Gastrocnemius medialis (tissue), 4 donors: ENCODE measurements around the gene SYT13. TPM values are rescaled to one million over a fixed set of nuclear protein-coding genes. Genes with fewer than 3 reads are reported as not detected.

Experiments used
- ATAC-seq, 2 donors: fragments of 150-250 bp; one replicate each; pipeline ENCODE4 v1.9.1; 2016
- DNase-seq, 2 donors: peaks; one replicate each; pipeline ENCODE4 v3.0.0-alpha.2; 2019
- H3K27ac ChIP-seq, 4 donors: fragments of 200-600 bp; sonication (generic); 1 replicate in 1 of 4; 2 replicates in 3 of 4; pipeline ENCODE4 v1.5.1; 2016 to 2018; ENCODE audit warnings: mild to moderate bottlenecking in 2 of 4, moderate library complexity in 1 of 4
- H3K27me3 ChIP-seq, 3 donors: fragments of 200-600 bp; sonication (generic) in 2 of 3; 1 replicate in 1 of 3; 2 replicates in 2 of 3; pipeline versions ENCODE4 v1.5.1 to v1.6.0; 2016 to 2019; ENCODE audit warnings: mild to moderate bottlenecking in 1 of 3, moderate library complexity in 1 of 3
- H3K36me3 ChIP-seq, 2 donors: fragments of 200-600 bp; sonication (generic) in 1 of 2; one replicate each; pipeline ENCODE4 v1.5.1; 2017 to 2018
- H3K4me1 ChIP-seq, 2 donors: fragments of 200-600 bp; sonication (generic) in 1 of 2; one replicate each; pipeline ENCODE4 v1.5.1; 2016 to 2017; ENCODE audit warnings: mild to moderate bottlenecking in 2 of 2
- H3K4me3 ChIP-seq, 4 donors: fragments of 200-600 bp; sonication (generic) in 3 of 4; 1 replicate in 1 of 4; 2 replicates in 3 of 4; pipeline ENCODE4 v1.5.1; 2016 to 2019; ENCODE audit warnings: mild to moderate bottlenecking in 2 of 4
- H3K9me3 ChIP-seq, 3 donors: fragments of 200-600 bp; sonication (generic) in 2 of 3; 1 replicate in 1 of 3; 2 replicates in 2 of 3; pipeline ENCODE4 v1.5.1; 2016 to 2019
- POLR2A ChIP-seq, 2 donors: fragments of 450-650 bp; IDR thresholded peaks; one replicate each; pipeline ENCODE4 v1.6.1; 2017; ENCODE audit warnings: antibody characterized with exemption in 2 of 2, mild to moderate bottlenecking in 2 of 2, moderate library complexity in 2 of 2
- in situ Hi-C, 4 donors: fragments of 200-750 bp; cut with MboI; loops; one replicate each; pipeline versions ENCODE4 v1.15.0 to v1.8.0; 2017; ENCODE audit warnings: low sequenced_read_pairs in 4 of 4
- intact Hi-C: fragments of 100-400 bp; cut with DNase I; formaldehyde crosslinking; loops from one replicate; pipeline ENCODE4 v1.15.1; 2023; ENCODE audit warnings: low total_unique reads
- total RNA-seq, 4 donors: library from RNA; depleted of rRNA; stranded (reverse); fragments of >200 nt; gene quantifications; one replicate each; pipeline versions ENCODE4 v1.1.0 to v1.2.3, GENCODE V29; 2016
- TF ChIP-seq, protein P1 (sequence below), 5 experiments: fragments of 450-650 bp in 3 of 5; fragments of 200-600 bp in 2 of 5; sonication (generic) in 2 of 5; IDR thresholded peaks in 4 of 5; conservative IDR thresholded peaks in 1 of 5; 1 replicate in 4 of 5; 2 replicates in 1 of 5; pipeline ENCODE4 v1.5.1; 2016 to 2019; ENCODE audit warnings: antibody characterized with exemption in 5 of 5, mild to moderate bottlenecking in 3 of 5, moderate library complexity in 3 of 5

The SYT13 gene
- total RNA-seq, 4 donors from 2014 or later = 0.15 TPM; not detected in 3

DNA sequence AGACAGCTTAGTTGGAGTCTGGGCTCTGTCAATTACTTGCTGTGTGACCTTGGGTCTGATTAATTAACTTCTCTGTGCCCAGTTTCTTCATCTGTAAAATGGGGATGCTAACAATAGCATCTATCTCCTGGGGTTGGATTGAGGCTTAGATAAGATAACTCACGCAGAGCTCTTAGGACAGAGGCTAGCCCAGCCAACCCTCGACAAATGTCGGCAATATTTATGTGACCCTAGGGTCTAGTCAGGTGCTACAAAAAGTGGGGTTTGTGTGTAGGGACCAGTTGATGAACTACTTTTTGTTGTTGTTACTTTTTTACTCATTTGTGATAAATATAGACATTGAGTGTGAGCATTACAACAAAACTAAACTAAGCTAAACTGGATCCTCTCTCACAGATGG, 22.4 kb downstream of the SYT13 start:
- Histone ChIP-seq H3K27me3 (peaks cover 0 to 22% (median 7%) of the 10 kb centered on the region in 3 donors), H3K27ac (no peak overlapping the region), H3K4me1 (no peaks in the 10 kb centered on the region), H3K9me3 (no peaks in the 10 kb centered on the region), H3K4me3 (no peak overlapping the region), H3K36me3 (no peaks in the 10 kb centered on the region)
- in situ Hi-C loops (no loop called here), intact Hi-C loops (no loop called here)
- ATAC-seq = no peak
- no peak for DNase-seq
- TF ChIP-seq POLR2A (IDR thresholded peaks at IDR 0.05) = no peak
- TF ChIP-seq, protein P1, sequence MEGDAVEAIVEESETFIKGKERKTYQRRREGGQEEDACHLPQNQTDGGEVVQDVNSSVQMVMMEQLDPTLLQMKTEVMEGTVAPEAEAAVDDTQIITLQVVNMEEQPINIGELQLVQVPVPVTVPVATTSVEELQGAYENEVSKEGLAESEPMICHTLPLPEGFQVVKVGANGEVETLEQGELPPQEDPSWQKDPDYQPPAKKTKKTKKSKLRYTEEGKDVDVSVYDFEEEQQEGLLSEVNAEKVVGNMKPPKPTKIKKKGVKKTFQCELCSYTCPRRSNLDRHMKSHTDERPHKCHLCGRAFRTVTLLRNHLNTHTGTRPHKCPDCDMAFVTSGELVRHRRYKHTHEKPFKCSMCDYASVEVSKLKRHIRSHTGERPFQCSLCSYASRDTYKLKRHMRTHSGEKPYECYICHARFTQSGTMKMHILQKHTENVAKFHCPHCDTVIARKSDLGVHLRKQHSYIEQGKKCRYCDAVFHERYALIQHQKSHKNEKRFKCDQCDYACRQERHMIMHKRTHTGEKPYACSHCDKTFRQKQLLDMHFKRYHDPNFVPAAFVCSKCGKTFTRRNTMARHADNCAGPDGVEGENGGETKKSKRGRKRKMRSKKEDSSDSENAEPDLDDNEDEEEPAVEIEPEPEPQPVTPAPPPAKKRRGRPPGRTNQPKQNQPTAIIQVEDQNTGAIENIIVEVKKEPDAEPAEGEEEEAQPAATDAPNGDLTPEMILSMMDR (IDR thresholded peaks at IDR 0.05 in 4 of 5, conservative IDR thresholded peaks at IDR 0.05 in 1 of 5) = no peak

DNA sequence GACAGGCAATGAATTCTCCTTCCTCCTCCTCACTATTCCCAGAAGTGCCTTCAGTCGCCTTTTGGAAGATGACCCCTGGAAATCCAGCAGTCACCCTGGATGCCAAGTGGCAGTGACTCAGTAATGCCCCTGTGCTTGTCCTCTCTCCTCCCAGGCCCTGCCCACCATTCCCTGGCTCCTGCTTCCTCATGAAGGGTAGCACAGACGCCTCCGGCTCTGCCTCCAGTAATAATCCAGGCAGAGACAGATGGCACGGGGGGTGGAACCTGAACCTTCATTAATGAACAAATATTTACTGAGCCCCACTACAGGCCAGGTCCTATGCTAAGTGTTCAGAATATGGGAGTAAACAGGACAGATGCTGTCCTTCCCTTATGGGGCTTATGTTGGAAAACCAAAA, 23.2 kb downstream of the SYT13 start:
- ATAC-seq (no peak), DNase-seq (no peak)
- Histone ChIP-seq H3K4me3 (no peak overlapping the region), H3K27ac (no peak overlapping the region), H3K4me1 (no peaks in the 10 kb centered on the region), H3K36me3 (no peaks in the 10 kb centered on the region), H3K27me3 (peaks cover 0 to 22% (median 7%) of the 10 kb centered on the region in 3 donors), H3K9me3 (no peaks in the 10 kb centered on the region)
- no peak for TF ChIP-seq POLR2A (IDR thresholded peaks at IDR 0.05)
- TF ChIP-seq, protein P1 (IDR thresholded peaks at IDR 0.05 in 4 of 5, conservative IDR thresholded peaks at IDR 0.05 in 1 of 5) = no peak
- in situ Hi-C loops = no loop called here
- intact Hi-C loops = no loop called here

DNA sequence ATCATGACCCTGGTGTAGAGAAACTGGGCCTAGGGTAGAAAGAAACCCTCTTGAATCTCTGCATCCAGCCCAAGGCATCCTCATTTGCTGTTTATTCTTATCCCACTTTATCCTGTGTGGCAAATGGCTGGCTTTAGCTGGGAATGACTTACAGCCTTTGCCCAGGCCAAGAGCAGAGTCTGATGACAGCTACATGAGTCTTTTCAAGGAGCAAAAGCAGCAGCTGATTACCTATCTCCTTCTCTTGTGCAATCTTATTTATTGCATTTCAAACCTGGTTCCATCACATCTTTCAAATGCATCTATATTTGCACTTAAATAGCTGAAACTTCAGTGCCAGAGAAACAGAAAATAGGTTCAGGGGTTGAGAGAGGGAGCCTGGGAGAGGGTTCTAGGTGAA, 26.1 kb downstream of the SYT13 start:
- no peaks in the 10 kb centered on the region for H3K9me3 ChIP-seq
- TF ChIP-seq POLR2A (IDR thresholded peaks at IDR 0.05) = no peak
- TF ChIP-seq, protein P1 (IDR thresholded peaks at IDR 0.05 in 4 of 5, conservative IDR thresholded peaks at IDR 0.05 in 1 of 5) = no peak
- no peaks in the 10 kb centered on the region for H3K36me3 ChIP-seq
- ATAC-seq (no peak), DNase-seq (no peak)
- no peaks in the 10 kb centered on the region for H3K4me1 ChIP-seq
- no peak overlapping the region for H3K27ac ChIP-seq
- intact Hi-C loops (no loop called here), in situ Hi-C loops (no loop called here)
- peaks cover 3 to 16% (median 7%) of the 10 kb centered on the region in 3 donors for H3K27me3 ChIP-seq
- H3K4me3 ChIP-seq = no peak overlapping the region

DNA sequence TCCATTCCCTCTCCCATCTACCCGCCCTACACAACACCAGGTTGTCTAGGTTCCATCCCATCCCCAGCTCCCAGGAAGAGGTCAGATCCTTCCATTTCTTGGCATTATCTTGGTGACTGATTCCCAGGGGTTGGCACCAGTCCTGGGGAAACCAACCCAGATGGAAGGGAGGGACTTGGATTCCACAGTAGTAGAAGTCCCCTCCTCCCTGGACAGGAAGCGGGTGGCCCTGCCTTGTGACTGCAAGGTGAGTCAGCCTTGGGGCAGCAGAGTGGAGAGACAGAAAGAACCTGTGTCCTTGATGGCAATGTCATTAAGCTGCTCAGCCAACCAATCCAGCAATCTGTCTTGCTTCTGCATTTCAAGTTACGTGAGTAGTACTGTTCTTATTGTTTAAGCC, 26.5 kb downstream of the SYT13 start:
- TF ChIP-seq, protein P1 (IDR thresholded peaks at IDR 0.05 in 4 of 5, conservative IDR thresholded peaks at IDR 0.05 in 1 of 5) = no peak
- ATAC-seq = no peak

DNA sequence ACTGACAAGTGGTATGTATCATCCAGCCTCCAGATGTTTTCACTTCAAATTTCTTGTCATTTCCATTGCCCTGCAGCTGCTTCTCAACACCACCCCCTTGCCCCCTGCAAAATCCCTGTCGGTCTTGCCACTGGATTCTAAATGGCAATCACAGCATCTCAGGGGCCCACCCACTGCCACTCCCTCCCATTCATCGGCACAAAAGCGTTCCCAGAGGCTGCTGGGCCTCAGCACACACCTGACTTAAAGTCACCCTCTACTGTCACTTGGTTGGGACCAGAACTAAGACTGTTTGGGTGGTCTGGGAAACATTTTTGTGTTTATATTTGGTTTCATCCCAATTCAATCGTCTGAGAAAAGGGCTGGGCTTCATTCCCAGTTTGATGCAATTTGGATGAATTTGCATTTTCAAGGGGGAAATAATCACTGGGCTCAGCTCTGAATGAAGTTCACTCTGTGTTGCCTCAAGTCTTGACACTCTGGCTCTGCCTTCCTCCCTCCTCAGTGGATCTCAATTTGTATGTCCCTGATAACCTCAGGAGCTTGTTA, 27.1 kb downstream of the SYT13 start:
- DNase-seq (no peak), ATAC-seq (no peak)
- Histone ChIP-seq H3K4me1 (no peaks in the 10 kb centered on the region), H3K36me3 (no peaks in the 10 kb centered on the region), H3K27ac (no peak overlapping the region), H3K9me3 (no peaks in the 10 kb centered on the region), H3K4me3 (no peak overlapping the region), H3K27me3 (peaks cover 3 to 16% (median 7%) of the 10 kb centered on the region in 3 donors)
- intact Hi-C loops = no loop called here
- in situ Hi-C loops = no loop called here
- TF ChIP-seq, protein P1 (IDR thresholded peaks at IDR 0.05 in 4 of 5, conservative IDR thresholded peaks at IDR 0.05 in 1 of 5) = no peak
- TF ChIP-seq POLR2A (IDR thresholded peaks at IDR 0.05) = no peak

More for the DNA sequence above, 26.5 kb downstream of the SYT13 start:
- Histone ChIP-seq H3K4me1 (no peaks in the 10 kb centered on the region), H3K27me3 (peaks cover 3 to 16% (median 7%) of the 10 kb centered on the region in 3 donors), H3K4me3 (no peak overlapping the region), H3K27ac (no peak overlapping the region), H3K36me3 (no peaks in the 10 kb centered on the region), H3K9me3 (no peaks in the 10 kb centered on the region)
- in situ Hi-C loops (no loop called here), intact Hi-C loops (no loop called here)
- DNase-seq = no peak
